H1 (cell line): ENCODE results near the gene ATP2B3. TPM values are rescaled to one million over a fixed set of nuclear protein-coding genes. Genes with fewer than 3 reads are reported as not detected.

Experiments used
- CTCF ChIA-PET: fragments of 300-600 bp; sonication (Branson Sonifier 250); formaldehyde crosslinking; loops from one replicate; lab custom pipeline; 2021; ENCODE audit not compliant: partially characterized antibody; lab: Charles Lee
- POLR2A ChIA-PET: fragments of 300-600 bp; sonication (Branson Sonifier 250); formaldehyde crosslinking; loops from one replicate; lab custom pipeline; 2021; ENCODE audit warnings: inconsistent platforms; ENCODE audit not compliant: partially characterized antibody; lab: Charles Lee
- DNase-seq, 2 experiments: peaks; one replicate each; pipeline versions ENCODE4 v3.0.0 to v3.0.0-alpha.2; 2010 to 2022; ENCODE audit warnings: low spot score in 2 of 2, low read depth in 1 of 2, mixed read lengths in 1 of 2
- FAIRE-seq: peaks from 2 replicates; lab custom pipeline; 2011; peaks lifted over from hg19 to GRCh38; lab: Jason Lieb, UNC
- H2AFZ ChIP-seq: 2 replicates; pipeline ENCODE4 v1.8.1; 2012; ENCODE audit warnings: low read length, inconsistent platforms
- H2AK5ac ChIP-seq: 2 replicates; pipeline ENCODE4 v1.6.1; 2013; ENCODE audit warnings: low read depth, low read length
- H2BK120ac ChIP-seq: replicated peaks from 2 replicates; pipeline ENCODE3; 2013; ENCODE audit warnings: low read depth, low read length, inconsistent platforms
- H2BK12ac ChIP-seq: 2 replicates; pipeline ENCODE4 v1.6.1; 2013; ENCODE audit warnings: low read depth, low read length
- H2BK15ac ChIP-seq: 2 replicates; pipeline ENCODE4 v1.6.1; 2013; ENCODE audit warnings: low read length
- H2BK20ac ChIP-seq: 2 replicates; pipeline ENCODE4 v1.6.1; 2013; ENCODE audit warnings: low read length
- H2BK5ac ChIP-seq: 2 replicates; pipeline ENCODE4 v1.6.1; 2013; ENCODE audit warnings: low read depth, low read length
- H3K14ac ChIP-seq: 2 replicates; pipeline ENCODE4 v1.6.1; 2013; ENCODE audit warnings: inconsistent platforms; ENCODE audit not compliant: insufficient read length
- H3K18ac ChIP-seq: 2 replicates; pipeline ENCODE4 v1.6.1; 2013; ENCODE audit warnings: low read length; ENCODE audit errors: extremely low read depth
- H3K23ac ChIP-seq: 2 replicates; pipeline ENCODE4 v1.6.1; 2013; ENCODE audit warnings: inconsistent platforms; ENCODE audit not compliant: insufficient read length
- H3K23me2 ChIP-seq: 2 replicates; pipeline ENCODE4 v1.6.1; 2013; ENCODE audit warnings: low read depth, low read length
- H3K27ac ChIP-seq: 2 replicates; pipeline ENCODE4 v1.6.1; 2011; ENCODE audit warnings: low read depth, low read length, inconsistent platforms
- H3K27me3 ChIP-seq, 4 experiments: replicated peaks in 1 of 4; 1 replicate in 1 of 4; 2 replicates in 3 of 4; pipeline versions ENCODE4 v1.6.1 to v1.8.1; 2011 to 2013; ENCODE audit warnings: low read length in 3 of 4, mild to moderate bottlenecking in 3 of 4, inconsistent platforms in 2 of 4, mixed read lengths in 2 of 4, moderate library complexity in 1 of 4; ENCODE audit not compliant: control insufficient read depth in 3 of 4, insufficient read depth in 3 of 4; ENCODE audit errors: extremely low read depth in 1 of 4
- H3K36me3 ChIP-seq, 4 experiments: 2 replicates each; pipeline versions ENCODE4 v1.6.1 to v1.8.1; 2011 to 2013; ENCODE audit warnings: mild to moderate bottlenecking in 4 of 4, low read length in 3 of 4, moderate library complexity in 2 of 4, control low read depth in 1 of 4, inconsistent platforms in 1 of 4; ENCODE audit not compliant: insufficient read depth in 4 of 4, control insufficient read depth in 2 of 4
- H3K4ac ChIP-seq: replicated peaks from 2 replicates; pipeline ENCODE3; 2013; ENCODE audit warnings: low read length, low read depth, mixed read lengths, inconsistent platforms; ENCODE audit not compliant: insufficient read length
- H3K4me1 ChIP-seq, 4 experiments: replicated peaks in 1 of 4; 1 replicate in 1 of 4; 2 replicates in 3 of 4; pipeline versions ENCODE4 v1.6.1 to v1.8.1; 2011 to 2013; ENCODE audit warnings: low read length in 3 of 4, inconsistent platforms in 2 of 4, mixed read lengths in 1 of 4; ENCODE audit not compliant: insufficient read depth in 4 of 4, control insufficient read depth in 3 of 4
- H3K4me2 ChIP-seq, 2 experiments: 2 replicates each; pipeline versions ENCODE4 v1.6.1 to v1.8.1; 2011 to 2013; ENCODE audit warnings: low read depth in 2 of 2, low read length in 2 of 2, control low read depth in 1 of 2, inconsistent platforms in 1 of 2, mild to moderate bottlenecking in 1 of 2; ENCODE audit not compliant: insufficient read depth in 1 of 2
- H3K4me3 ChIP-seq, 4 experiments: fragments of 200-600, 300-600 bp in 1 of 4; sonication (generic), shearing (Covaris generic), sonication (Bioruptor Twin) in 1 of 4; 2 replicates each; pipeline versions ENCODE4 v1.5.1 to v1.8.1; 2011 to 2016; ENCODE audit warnings: low read length in 4 of 4, low read depth in 3 of 4, control low read depth in 2 of 4, inconsistent platforms in 2 of 4, mild to moderate bottlenecking in 2 of 4, mixed read lengths in 1 of 4, moderate library complexity in 1 of 4; ENCODE audit not compliant: insufficient read depth in 2 of 4; ENCODE audit errors: extremely low read depth in 1 of 4
- H3K56ac ChIP-seq: replicated peaks from 2 replicates; pipeline ENCODE3; 2013; ENCODE audit warnings: low read depth, mild to moderate bottlenecking, mixed read lengths, low read length, inconsistent platforms; ENCODE audit not compliant: insufficient read length
- H3K79me1 ChIP-seq: 2 replicates; pipeline ENCODE4 v1.6.1; 2013; ENCODE audit warnings: low read depth, low read length, control low read depth
- H3K79me2 ChIP-seq, 2 experiments: 2 replicates each; pipeline versions ENCODE4 v1.6.1 to v1.8.1; 2012 to 2013; ENCODE audit warnings: low read length in 2 of 2, mild to moderate bottlenecking in 2 of 2, inconsistent platforms in 1 of 2; ENCODE audit not compliant: insufficient read depth in 2 of 2, control insufficient read depth in 1 of 2
- H3K9ac ChIP-seq, 4 experiments: replicated peaks in 1 of 4; 1 replicate in 1 of 4; 2 replicates in 3 of 4; pipeline versions ENCODE4 v1.6.1 to v1.8.1; 2011 to 2013; ENCODE audit warnings: low read depth in 3 of 4, low read length in 3 of 4, control low read depth in 2 of 4, mild to moderate bottlenecking in 2 of 4, moderate library complexity in 2 of 4, inconsistent platforms in 1 of 4; ENCODE audit errors: extremely low read depth in 1 of 4
- H3K9me3 ChIP-seq, 2 experiments: 2 replicates each; pipeline versions ENCODE4 v1.6.1 to v1.8.1; 2012 to 2013; ENCODE audit warnings: mild to moderate bottlenecking in 2 of 2, moderate library complexity in 2 of 2, control low read depth in 1 of 2, inconsistent platforms in 1 of 2, low read depth in 1 of 2, low read length in 1 of 2, mixed read lengths in 1 of 2; ENCODE audit not compliant: insufficient read depth in 2 of 2
- H4K20me1 ChIP-seq, 2 experiments: replicated peaks in 1 of 2; 2 replicates each; pipeline versions ENCODE3 to v1.8.1; 2011 to 2013; ENCODE audit warnings: inconsistent platforms in 2 of 2, low read length in 2 of 2, mild to moderate bottlenecking in 1 of 2; ENCODE audit not compliant: insufficient read depth in 2 of 2, control insufficient read depth in 1 of 2
- H4K5ac ChIP-seq: 2 replicates; pipeline ENCODE4 v1.6.1; 2013; ENCODE audit warnings: low read length, low read depth, mixed read lengths, inconsistent platforms; ENCODE audit not compliant: insufficient read length
- H4K8ac ChIP-seq: 2 replicates; pipeline ENCODE4 v1.8.0; 2013; ENCODE audit warnings: mild to moderate bottlenecking, moderate library complexity, low read length, inconsistent platforms; ENCODE audit not compliant: insufficient read depth; ENCODE audit errors: extremely low read depth
- H4K91ac ChIP-seq: replicated peaks from 2 replicates; pipeline ENCODE3; 2013; ENCODE audit warnings: low read length, mixed read lengths, inconsistent platforms; ENCODE audit not compliant: insufficient read length
- EZH2 ChIP-seq: fragments of 200-600 bp; sonication (generic); IDR thresholded peaks from 2 replicates; pipeline ENCODE4 v1.7.1; 2012; ENCODE audit warnings: low read depth, mild to moderate bottlenecking, moderate library complexity, low read length, inconsistent platforms; ENCODE audit not compliant: severe bottlenecking
- KDM1A ChIP-seq: fragments of 200-600, 300-600 bp; sonication (generic); IDR thresholded peaks from 2 replicates; pipeline ENCODE4 v1.7.1; 2016; ENCODE audit warnings: mild to moderate bottlenecking, low read length, borderline replicate concordance
- KDM4A ChIP-seq: IDR thresholded peaks from one replicate; pipeline ENCODE4 v1.7.1; 2012; ENCODE audit warnings: low read depth, mild to moderate bottlenecking, moderate library complexity, low read length, inconsistent platforms; ENCODE audit not compliant: severe bottlenecking
- POLR2AphosphoS5 ChIP-seq: IDR thresholded peaks from 2 replicates; pipeline ENCODE4 v1.6.1; 2011; ENCODE audit warnings: low read depth, low read length
- POU5F1 ChIP-seq: IDR thresholded peaks from 2 replicates; pipeline ENCODE4 v1.6.1; 2011; ENCODE audit warnings: low read depth, mild to moderate bottlenecking, low read length, moderate library complexity
- SIN3A ChIP-seq, 2 experiments: IDR thresholded peaks in 1 of 2; conservative IDR thresholded peaks in 1 of 2; 2 replicates each; pipeline ENCODE4 v1.6.1; 2011 to 2012; ENCODE audit warnings: low read length in 2 of 2, improper control_type of control experiment in 1 of 2, low read depth in 1 of 2, mild to moderate bottlenecking in 1 of 2
- SP4 ChIP-seq: IDR thresholded peaks from 2 replicates; pipeline ENCODE4 v1.6.1; 2012; ENCODE audit warnings: low read length, inconsistent platforms
- YY1 ChIP-seq: IDR thresholded peaks from 2 replicates; pipeline ENCODE4 v1.6.1; 2011; ENCODE audit warnings: low read depth, mild to moderate bottlenecking, low read length
- WGBS, 2 experiments: shearing (Covaris generic) in 1 of 2; methylation state at CpG; one replicate each; pipeline versions ENCODE4 v1.1.6 to v1.1.7; 2013 to 2015; ENCODE audit warnings: low lambda C conversion rate in 2 of 2, mixed read lengths in 2 of 2, inconsistent platforms in 1 of 2, low coverage in 1 of 2, missing lambda C conversion rate in 1 of 2; ENCODE audit not compliant: insufficient replicate concordance in 2 of 2, insufficient coverage in 1 of 2, insufficient read length in 1 of 2; ENCODE audit errors: extremely low coverage in 1 of 2, missing lambda C conversion rate in 1 of 2; 5-methylcytosine and 5-hydroxymethylcytosine counted together
- polyA plus RNA-seq, 7 experiments: library from polyadenylated mRNA; depleted of rRNA in 3 of 7; stranded (reverse) in 5 of 7; unstranded in 2 of 7; fragments of >200 nt in 5 of 7; fragments of 200-250 nt in 2 of 7; gene quantifications; 1 replicate in 5 of 7; 2 replicates in 1 of 7; 4 replicates in 1 of 7; pipeline versions ENCODE4 v1.2.1 to v1.2.3, GENCODE V29; 2011 to 2013; ENCODE audit warnings: missing spikeins in 2 of 7, mixed read lengths in 2 of 7
- total RNA-seq: library from RNA; stranded (reverse); fragmentation: NEBNext Ultra II Directional; extraction: Animal tissue kit (Norgen Biotek cat#: 25700); gene quantifications from 2 replicates; pipeline ENCODE4 v1.2.1, GENCODE V29; 2021
- TF ChIP-seq, protein P1 (sequence below): IDR thresholded peaks from 2 replicates; pipeline ENCODE4 v1.6.1; 2011; ENCODE audit warnings: low read depth, mild to moderate bottlenecking, low read length; ENCODE audit not compliant: insufficient read depth

ATP2B3 gene
- total and polyA plus RNA-seq, 2 of the 8 experiments (the other 6 are each of a cell fraction or from before 2014, with no cell fraction given), result 0.14 to 0.19 TPM

DNA sequence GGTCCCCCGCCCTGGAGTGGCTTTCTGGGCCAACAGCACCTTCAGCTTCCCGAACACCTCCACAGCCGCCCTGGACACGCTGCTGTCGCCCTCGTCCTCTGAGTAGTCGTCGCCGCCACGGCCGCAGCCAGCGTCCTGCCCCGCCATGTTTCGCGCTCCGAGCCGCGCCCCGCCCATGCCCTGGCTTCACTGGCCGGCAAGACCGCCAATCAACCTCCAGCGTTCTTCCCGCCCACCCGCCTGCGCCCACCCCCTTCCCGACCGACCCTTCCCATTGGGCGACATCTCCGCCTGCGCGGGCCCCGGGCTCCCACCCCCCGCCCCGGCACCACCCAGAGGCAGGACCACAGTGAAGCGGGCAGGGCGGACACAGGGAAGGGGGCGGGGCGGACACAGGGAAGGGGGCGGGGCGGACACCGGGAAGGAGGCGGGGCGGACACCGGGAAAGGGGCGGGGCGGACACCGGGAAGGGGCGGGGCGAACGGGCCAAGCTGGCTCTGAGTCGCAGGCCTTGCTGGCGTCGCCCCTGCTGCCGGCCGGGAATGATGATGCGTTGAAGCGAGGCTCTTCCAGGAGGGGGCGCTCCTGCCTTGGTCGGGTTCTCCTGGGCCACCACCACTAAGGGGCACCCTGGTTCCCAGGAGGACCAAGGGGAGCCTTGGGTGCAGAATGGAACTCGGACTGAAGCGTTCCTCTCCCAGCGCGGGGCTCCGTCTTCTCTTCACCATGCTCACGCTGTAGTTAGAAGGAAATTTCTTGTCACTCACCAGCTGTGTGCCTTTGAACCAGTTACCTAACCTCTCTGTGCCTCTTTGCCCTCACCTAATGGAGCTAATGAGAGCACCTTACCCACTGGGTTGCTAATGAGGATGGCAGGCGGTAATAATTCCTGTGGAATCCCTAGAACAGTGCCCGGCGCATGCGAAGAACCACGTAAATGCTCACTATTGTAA lies 46.8 kb upstream of the ATP2B3 start, which contains the start of gene HAUS7:
TSS of gene HAUS7 (minus strand) at position 166 of the 953 bp plus-strand sequence. CDS start at position 147, 19 bp downstream.
- Histone ChIP-seq H3K23me2 (peaks cover 5% of the 10 kb centered on the region; the same call in 1 of the 2 replicates), H3K27ac (no peak within 1 kb of the TSS), H3K4me2 (peak within 1 kb of the TSS; percentile 83 to 88), H3K9me3 (no peaks in the 10 kb centered on the region), H3K23ac (no peak within 1 kb of the TSS), H3K79me1 (peaks cover 3% of the 10 kb centered on the region; the same call in 1 of the 2 replicates), H3K4me3 (peak within 1 kb of the TSS; percentile 53 to 82 (median 76)), H2AFZ (no peak within 1 kb of the TSS), H3K4ac (no peak within 1 kb of the TSS), H2BK5ac (no peak within 1 kb of the TSS), H2BK12ac (no peak within 1 kb of the TSS), H2BK20ac (no peak within 1 kb of the TSS), H2AK5ac (no peak within 1 kb of the TSS), H4K8ac (peak within 1 kb of the TSS; percentile 79; the same call in 1 of the 2 replicates), H3K27me3 (peaks cover 3 to 15% (median 11%) of the 10 kb centered on the region in 4 experiments; a peak in 6 of 7 replicates), H4K20me1 (peaks cover 0 to 4% of the 10 kb centered on the region in 2 experiments), H3K14ac (no peak within 1 kb of the TSS), H2BK15ac (no peak within 1 kb of the TSS), H3K4me1 (peaks cover 0 to 9% (median 0%) of the 10 kb centered on the region in 4 experiments; a peak in 1 of 7 replicates), H4K5ac (no peak within 1 kb of the TSS), H3K9ac (peak within 1 kb of the TSS; percentile 51 to 79 (median 70); a peak in 6 of 7 replicates), H3K56ac (no peak within 1 kb of the TSS), H2BK120ac (no peak within 1 kb of the TSS), H3K79me2 (peaks cover 0 to 4% of the 10 kb centered on the region in 2 experiments; a peak in 1 of 4 replicates), H3K18ac (no peak within 1 kb of the TSS), H3K36me3 (no peaks in the 10 kb centered on the region; a peak in 2 of 8 replicates), H4K91ac (no peak within 1 kb of the TSS)
- WGBS, 2 experiments, result 29% methylated on average over 14 of the region's 70 CpGs; no CpG with 5 or more reads in 1 of the 2 experiments
- ChIA-PET CTCF (interaction anchor here (0.7 to 7.6 kb wide), 13 partner anchors 9 to 197 kb away, joined by 3 to 84 read pairs (median 6); partner anchors contain the start of gene BGN), POLR2A (interaction anchor here (0.7 to 1.2 kb wide), 2 partner anchors 27 to 37 kb away, joined by 3 read pairs; no protein-coding TSS in a partner anchor)
- DNase-seq, result peak; percentile 65 to 88
- FAIRE-seq, result no peak
- TF ChIP-seq SP4 (no peak), KDM4A (peak; percentile 23), YY1 (0 out of 2 replicates have a peak, but pooled peaks have one; percentile 33), EZH2 (no peak), SIN3A (conservative IDR thresholded peaks at IDR 0.05 in 1 of 2, IDR thresholded peaks at IDR 0.05 in 1 of 2; ENCODE audit: low read depth in 1 of 2, low read length in 2 of 2) (0 out of 4 replicates have a peak, but pooled peaks of 1 of the 2 experiments have one; percentile 7), KDM1A (peak; percentile 62; the same call in 1 of the 2 replicates), POLR2AphosphoS5 (peak; percentile 42; the same call in 1 of the 2 replicates), POU5F1 (no peak)
- TF ChIP-seq, protein P1, sequence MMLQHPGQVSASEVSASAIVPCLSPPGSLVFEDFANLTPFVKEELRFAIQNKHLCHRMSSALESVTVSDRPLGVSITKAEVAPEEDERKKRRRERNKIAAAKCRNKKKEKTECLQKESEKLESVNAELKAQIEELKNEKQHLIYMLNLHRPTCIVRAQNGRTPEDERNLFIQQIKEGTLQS, result peak; percentile 89
